Lower leg skin (tissue), 4 donors: ENCODE measurements around the gene SRP9. TPM values are rescaled to one million over a fixed set of nuclear protein-coding genes. Genes with fewer than 3 reads are reported as not detected.
"Not testable (repeated sequence)": the region's sequence is repeated elsewhere in the genome, so short reads cannot be mapped to it uniquely, and the experiment has no call there.

Experiments used
- DNase-seq, 2 donors: peaks; one replicate each; pipeline ENCODE4 v3.0.0-alpha.2; 2019; ENCODE audit warnings: low spot score in 2 of 2
- H3K4me3 ChIP-seq: fragments of 200-600 bp; sonication (generic); 2 replicates; pipeline ENCODE4 v1.5.1; 2017; ENCODE audit warnings: mild to moderate bottlenecking, low read depth; ENCODE audit not compliant: poor library complexity, severe bottlenecking
- POLR2A ChIP-seq, 2 donors: fragments of 450-650 bp; IDR thresholded peaks; one replicate each; pipeline ENCODE4 v1.6.1; 2016 to 2017; ENCODE audit warnings: antibody characterized with exemption in 2 of 2, mild to moderate bottlenecking in 1 of 2, moderate library complexity in 1 of 2
- WGBS, 2 donors: methylation state at CpG; one replicate each; pipeline ENCODE4 v1.1.5; 2018; 5-methylcytosine and 5-hydroxymethylcytosine counted together
- intact Hi-C: fragments of 100-400 bp; cut with DNase I; formaldehyde crosslinking; loops from one replicate; pipeline ENCODE4 v1.15.0; 2023; ENCODE audit warnings: low total_unique reads
- total RNA-seq, 4 donors: library from RNA; depleted of rRNA; stranded (reverse); fragments of >200 nt; gene quantifications; one replicate each; pipeline ENCODE4 v1.1.0, GENCODE V29; 2016
- TF ChIP-seq, protein P1 (sequence below), 3 donors: fragments of 450-650 bp; IDR thresholded peaks; one replicate each; pipeline ENCODE4 v1.5.1; 2016; ENCODE audit warnings: antibody characterized with exemption in 3 of 3, mild to moderate bottlenecking in 3 of 3, moderate library complexity in 2 of 3

The SRP9 gene
- total RNA-seq, 4 donors from 2014 or later, result 117 to 191 (median 154) TPM

DNA sequence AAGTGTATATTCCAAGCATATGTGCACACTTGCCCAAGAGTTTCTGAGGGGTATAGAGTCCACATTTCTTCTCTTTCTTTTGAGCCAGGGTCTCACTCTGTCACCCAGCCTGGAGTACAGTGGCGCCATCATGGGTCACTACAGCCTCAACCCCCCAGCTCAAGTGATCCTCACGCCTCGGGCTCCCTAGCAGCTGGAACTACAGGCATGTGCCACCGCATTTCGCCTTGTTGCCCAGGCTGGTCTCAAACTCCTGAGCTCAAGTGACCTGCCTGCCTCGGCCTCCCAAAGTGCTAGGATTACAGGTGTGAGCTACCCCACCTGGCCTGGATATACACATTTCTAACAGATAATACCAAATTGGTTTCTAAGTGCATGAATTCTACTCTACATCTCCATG is 17.1 kb upstream of the SRP9 start:
- WGBS, 2 donors, result 95 to 99% methylated on average over 6 of the region's 6 CpGs
- intact Hi-C loops, result loop anchor here (10.0 kb wide), 1 partner anchor 286 kb away; no protein-coding TSS in a partner anchor
- no peak for TF ChIP-seq POLR2A (IDR thresholded peaks at IDR 0.05)
- TF ChIP-seq, protein P1, sequence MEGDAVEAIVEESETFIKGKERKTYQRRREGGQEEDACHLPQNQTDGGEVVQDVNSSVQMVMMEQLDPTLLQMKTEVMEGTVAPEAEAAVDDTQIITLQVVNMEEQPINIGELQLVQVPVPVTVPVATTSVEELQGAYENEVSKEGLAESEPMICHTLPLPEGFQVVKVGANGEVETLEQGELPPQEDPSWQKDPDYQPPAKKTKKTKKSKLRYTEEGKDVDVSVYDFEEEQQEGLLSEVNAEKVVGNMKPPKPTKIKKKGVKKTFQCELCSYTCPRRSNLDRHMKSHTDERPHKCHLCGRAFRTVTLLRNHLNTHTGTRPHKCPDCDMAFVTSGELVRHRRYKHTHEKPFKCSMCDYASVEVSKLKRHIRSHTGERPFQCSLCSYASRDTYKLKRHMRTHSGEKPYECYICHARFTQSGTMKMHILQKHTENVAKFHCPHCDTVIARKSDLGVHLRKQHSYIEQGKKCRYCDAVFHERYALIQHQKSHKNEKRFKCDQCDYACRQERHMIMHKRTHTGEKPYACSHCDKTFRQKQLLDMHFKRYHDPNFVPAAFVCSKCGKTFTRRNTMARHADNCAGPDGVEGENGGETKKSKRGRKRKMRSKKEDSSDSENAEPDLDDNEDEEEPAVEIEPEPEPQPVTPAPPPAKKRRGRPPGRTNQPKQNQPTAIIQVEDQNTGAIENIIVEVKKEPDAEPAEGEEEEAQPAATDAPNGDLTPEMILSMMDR (IDR thresholded peaks at IDR 0.05), result no peak
- H3K4me3 ChIP-seq, result no peak overlapping the region
- peak in 1 of 2 donors; percentile 70 for DNase-seq

DNA sequence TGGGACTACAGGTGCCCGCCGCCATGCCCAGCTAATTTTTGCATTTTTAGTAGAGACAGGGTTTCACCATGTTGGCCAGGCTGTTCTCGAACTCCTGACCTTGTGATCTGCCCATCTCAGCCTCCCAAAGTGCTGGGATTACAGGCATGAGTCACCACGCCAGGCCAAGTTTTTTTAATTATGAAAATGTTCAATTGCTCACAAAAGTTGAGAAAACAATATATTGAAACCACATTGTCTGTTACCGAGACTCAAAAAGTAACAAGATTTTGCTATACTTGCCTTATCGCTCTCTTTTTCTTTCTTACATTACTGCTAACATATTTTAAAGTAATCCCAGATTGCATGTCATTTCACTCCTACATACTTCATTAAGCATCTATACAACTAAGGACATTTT is 16.2 kb upstream of the SRP9 start:
- 69 to 74% methylated on average over 6 of the region's 6 CpGs for WGBS, 2 donors
- intact Hi-C loops, result loop anchor here (10.0 kb wide), 1 partner anchor 287 kb away; no protein-coding TSS in a partner anchor
- DNase-seq, result peak in 1 of 2 donors; percentile 54
- H3K4me3 ChIP-seq, result not testable (repeated sequence)

DNA sequence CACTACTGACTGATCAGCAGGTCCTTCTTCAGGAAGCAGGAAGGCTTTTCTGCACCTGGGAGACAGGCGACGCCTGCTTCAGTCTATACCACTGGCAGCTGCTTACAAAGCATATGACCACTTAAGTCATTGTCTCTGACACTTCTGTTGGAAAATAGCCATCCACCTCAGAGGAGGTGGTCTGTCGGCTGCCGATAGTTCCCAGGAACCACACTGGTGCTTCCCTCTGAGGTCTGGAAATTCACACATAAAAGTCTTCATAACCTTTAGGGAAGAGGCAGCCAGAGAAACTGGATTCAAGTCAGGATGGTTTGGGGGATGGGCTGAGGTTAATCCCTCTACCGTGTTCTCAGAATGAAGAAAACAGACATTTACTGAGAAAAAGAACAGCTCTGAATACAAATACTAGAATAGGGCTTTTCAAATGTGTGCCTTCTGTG is 15.6 kb upstream of the SRP9 start:
- no peak overlapping the region for H3K4me3 ChIP-seq
- intact Hi-C loops, result loop anchor here (10.0 kb wide), 1 partner anchor 287 kb away; no protein-coding TSS in a partner anchor
- WGBS, 2 donors, result 66 to 70% methylated on average over 5 of the region's 5 CpGs
- peak in 1 of 2 donors; percentile 52 for DNase-seq
- no peak for TF ChIP-seq POLR2A (IDR thresholded peaks at IDR 0.05)

DNA sequence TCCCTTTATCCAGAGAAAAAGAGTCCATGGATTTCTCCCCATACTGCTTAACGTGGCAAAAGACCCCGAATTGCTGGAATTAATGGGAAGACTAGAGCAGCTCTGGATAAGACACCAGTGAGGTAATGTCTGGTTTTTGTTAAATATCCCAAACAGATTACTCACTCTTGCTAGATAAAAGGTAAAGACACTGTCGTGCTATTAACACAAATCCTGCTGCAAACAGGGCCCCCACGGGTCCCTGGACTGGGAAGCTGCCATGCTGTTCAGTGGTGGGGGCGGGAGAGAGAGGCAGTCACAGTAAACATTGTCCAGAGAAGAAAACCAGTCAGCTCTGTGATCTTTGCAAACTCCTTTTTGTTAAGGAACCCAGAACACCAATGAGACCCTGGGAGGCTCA is 15.2 kb upstream of the SRP9 start:
- 65% methylated on average over 5 of the region's 5 CpGs for WGBS, 2 donors
- intact Hi-C loops, result loop anchor here (10.0 kb wide), 1 partner anchor 288 kb away; no protein-coding TSS in a partner anchor
- peak in 1 of 2 donors; percentile 9 for DNase-seq
- no peak overlapping the region for H3K4me3 ChIP-seq
- TF ChIP-seq, protein P1 (IDR thresholded peaks at IDR 0.05), result no peak
- TF ChIP-seq POLR2A (IDR thresholded peaks at IDR 0.05), result no peak

DNA sequence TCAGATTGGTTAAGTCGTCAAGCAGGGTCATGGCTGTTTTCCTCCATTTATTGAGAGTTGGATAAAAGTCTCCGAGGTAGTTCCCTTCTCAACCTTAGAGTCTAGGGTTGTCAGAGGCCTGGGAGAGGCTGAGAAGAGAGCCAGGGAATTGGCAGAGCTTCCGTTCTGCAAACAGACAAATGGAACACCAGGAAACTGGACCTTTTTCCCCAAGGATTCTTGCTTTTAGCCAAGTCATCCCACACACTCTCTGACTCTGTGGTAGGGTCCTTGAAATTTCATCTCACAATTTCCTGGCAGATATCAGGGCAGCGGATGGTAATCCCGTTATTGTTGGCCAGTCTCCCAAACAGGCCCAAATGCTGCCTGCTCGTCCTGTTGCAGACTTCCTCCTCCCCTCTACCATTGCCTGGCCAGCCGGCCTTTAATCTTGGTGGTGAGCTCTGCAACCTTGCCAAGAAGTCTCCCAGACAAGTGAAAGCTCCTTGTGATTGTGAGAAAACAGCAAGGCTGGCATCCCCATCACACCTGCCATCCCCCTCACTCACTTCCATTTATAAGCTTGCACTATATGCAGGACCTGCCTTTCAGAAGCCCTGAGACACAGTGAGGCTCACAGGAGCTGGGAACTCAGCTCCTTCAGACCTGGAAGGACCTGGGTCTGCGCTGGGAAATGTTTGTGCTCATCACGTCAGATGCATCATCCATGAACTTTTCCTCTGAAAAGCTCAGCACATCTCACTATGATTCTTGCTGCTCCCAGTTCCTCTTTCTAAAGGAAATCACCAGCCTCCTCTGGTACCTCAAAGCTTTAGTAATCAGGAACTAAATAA is 13.7 kb upstream of the SRP9 start:
- intact Hi-C loops, result loop anchor here (10.0 kb wide), 1 partner anchor 289 kb away; no protein-coding TSS in a partner anchor
- 55 to 63% methylated on average over 9 of the region's 9 CpGs for WGBS, 2 donors

DNA sequence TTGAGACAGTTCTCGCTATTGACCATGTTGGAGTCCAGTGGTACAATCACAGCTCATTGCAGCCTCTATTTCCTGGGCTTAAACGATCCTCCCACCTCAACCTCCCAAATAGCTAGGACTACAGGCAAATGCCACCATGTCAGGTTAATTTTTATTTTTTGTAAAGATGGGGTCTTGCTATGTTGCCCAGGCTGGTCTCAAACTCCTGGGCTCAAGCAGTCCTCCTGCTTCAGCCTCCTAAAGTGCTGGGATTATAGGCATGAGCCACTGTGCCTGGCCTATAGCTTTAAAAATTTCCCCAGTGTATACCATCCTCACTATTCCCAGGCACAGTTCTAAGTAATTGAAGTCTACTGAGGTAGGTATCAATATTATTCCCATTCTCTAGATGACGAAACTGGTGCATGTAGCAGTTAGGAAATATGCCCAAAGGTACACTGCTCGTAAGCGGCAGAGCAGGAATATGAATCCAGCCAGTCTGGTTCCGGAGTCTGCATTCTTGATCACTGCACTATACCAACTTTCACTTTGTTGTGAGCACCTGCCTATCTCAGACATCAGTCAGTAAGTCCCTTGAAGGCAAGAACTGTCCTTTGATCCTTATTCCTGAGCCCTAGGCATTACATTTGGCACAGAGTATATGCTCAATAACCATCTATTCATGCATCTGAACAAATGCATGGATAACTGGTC is 11.5 kb upstream of the SRP9 start:
- intact Hi-C loops, result loop anchor here (10.0 kb wide), 1 partner anchor 291 kb away; no protein-coding TSS in a partner anchor
- 74 to 76% methylated on average over 6 of the region's 6 CpGs for WGBS, 2 donors
- H3K4me3 ChIP-seq, result no peak overlapping the region
- DNase-seq, result peak in 1 of 2 donors; percentile 17
- no peak for TF ChIP-seq POLR2A (IDR thresholded peaks at IDR 0.05)
- TF ChIP-seq, protein P1 (IDR thresholded peaks at IDR 0.05), result no peak

More for the DNA sequence above, 13.7 kb upstream of the SRP9 start:
- DNase-seq, result peak in 1 of 2 donors; percentile 80
- TF ChIP-seq, protein P1 (IDR thresholded peaks at IDR 0.05), result no peak
- TF ChIP-seq POLR2A (IDR thresholded peaks at IDR 0.05), result no peak
- no peak overlapping the region for H3K4me3 ChIP-seq
